DMS79 (cell line): ENCODE results near the gene QRFP.
"Not testable (repeated sequence)": the region's sequence is repeated elsewhere in the genome, so short reads cannot be mapped to it uniquely, and the experiment has no call there.

Experiments used
- DNase-seq: peaks from one replicate; lab custom pipeline; 2025; lab: John Stamatoyannopoulos, UW

The QRFP gene

GRCh38 chr9:130919559-130920145, 23.0 kb upstream of the QRFP start:
- DNase-seq, result no peak

- no peak for DNase-seq
These were observed 22.4 kb upstream of the QRFP start for GRCh38 chr9:130918826-130919558.

DNA sequence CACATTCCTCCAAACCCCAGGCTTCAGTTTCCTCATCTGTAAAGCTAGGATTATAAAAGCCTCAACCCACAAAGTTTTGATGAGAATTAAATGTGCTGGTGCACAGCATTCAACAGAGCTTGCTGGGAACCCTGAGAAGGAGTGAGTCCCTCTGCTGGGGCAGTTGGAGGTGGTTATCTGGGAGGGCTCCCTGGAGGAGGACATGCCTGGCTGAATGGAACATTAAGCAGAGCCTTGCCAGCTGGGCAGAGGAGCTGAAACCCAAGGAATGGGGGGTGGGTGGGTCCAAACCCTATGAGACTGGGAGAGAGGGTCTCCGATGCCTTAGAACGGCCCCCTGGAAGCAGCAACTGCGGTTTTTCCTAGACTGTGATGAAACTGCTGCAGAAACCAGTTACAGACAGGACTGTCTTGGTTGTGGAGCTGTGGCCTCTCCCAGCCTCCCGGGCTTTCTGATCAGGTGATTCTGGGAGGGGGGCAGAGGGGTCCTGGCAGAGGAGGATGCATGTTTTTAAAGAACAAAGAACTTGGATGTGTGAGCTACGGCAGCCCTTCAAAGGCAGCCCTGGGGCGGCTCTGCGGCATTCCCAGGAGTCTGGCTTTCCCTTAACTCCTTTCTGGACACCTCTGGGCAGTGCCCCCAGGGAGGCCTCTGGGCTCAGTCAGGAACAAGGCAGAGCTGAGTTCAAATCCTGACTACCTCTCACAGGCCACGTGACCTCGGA, 21.7 kb upstream of the QRFP start:
- DNase-seq, result no peak

GRCh38 chr9:130917168-130917960, 20.8 kb upstream of the QRFP start:
- DNase-seq, result no peak

- DNase-seq, result no peak
These were observed 18.5 kb upstream of the QRFP start for GRCh38 chr9:130915096-130915447.

DNA sequence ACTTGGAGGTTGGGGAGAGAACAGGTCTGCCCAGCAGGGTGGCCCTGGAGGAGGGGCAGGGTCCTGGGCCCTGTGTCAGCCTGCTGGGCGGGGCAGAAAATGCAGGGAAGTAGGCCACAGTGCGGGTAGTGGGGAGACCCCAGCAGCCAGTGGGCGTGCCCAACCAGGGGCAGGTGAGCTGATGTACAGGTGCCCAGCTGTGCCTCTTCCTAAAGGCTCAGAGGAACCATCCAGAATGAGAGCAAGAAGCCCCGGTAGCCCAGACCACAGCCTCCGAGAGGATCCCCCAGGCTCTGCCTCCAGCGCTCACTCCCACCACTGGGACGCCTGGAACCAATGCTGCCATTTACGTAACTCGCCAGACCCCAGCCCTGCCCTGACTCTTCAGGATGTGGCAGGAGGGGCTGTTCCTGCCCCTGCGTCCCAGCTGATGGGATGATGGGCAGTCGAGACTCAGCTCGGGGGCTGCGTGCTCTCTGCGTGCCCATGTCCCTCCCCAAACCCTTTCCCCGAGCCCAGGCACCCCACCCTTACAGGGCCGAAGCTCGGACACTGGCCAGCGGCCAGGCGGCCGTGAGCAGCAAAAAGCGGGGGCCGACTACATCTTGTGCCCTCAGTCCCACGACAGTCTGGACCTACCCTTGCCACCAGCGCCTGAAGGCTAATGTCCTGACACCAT, 17.9 kb upstream of the QRFP start:
- DNase-seq, result no peak

GRCh38 chr9:130913599-130914416, 17.2 kb upstream of the QRFP start:
- DNase-seq, result no peak

GRCh38 chr9:130912932-130913598, 16.5 kb upstream of the QRFP start:
- peak; percentile 62 for DNase-seq

- no peak for DNase-seq
These were observed 14.8 kb upstream of the QRFP start for GRCh38 chr9:130911254-130912049.

- DNase-seq, result not testable (repeated sequence)
These were observed 14.1 kb upstream of the QRFP start for GRCh38 chr9:130910670-130911069.

DNA sequence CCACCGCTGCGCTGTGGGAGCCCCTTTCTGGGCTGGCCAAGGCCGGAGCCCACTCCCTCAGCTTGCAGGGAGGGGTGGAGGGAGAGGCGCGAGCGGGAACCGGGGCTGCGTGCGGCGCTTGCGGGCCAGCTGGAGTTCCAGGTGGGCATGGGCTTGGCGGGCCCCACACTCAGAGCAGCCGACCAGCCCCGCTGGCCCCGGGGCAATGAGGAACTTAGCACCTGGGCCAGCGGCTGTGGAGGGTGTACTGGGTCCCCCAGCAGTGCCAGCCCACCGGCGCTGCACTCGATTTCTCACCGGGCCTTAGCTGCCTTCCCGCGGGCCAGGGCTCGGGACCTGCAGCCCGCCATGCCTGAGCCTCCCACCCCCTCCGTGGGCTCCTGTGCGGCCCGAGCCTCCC, 13.4 kb upstream of the QRFP start:
- not testable (repeated sequence) for DNase-seq

DNA sequence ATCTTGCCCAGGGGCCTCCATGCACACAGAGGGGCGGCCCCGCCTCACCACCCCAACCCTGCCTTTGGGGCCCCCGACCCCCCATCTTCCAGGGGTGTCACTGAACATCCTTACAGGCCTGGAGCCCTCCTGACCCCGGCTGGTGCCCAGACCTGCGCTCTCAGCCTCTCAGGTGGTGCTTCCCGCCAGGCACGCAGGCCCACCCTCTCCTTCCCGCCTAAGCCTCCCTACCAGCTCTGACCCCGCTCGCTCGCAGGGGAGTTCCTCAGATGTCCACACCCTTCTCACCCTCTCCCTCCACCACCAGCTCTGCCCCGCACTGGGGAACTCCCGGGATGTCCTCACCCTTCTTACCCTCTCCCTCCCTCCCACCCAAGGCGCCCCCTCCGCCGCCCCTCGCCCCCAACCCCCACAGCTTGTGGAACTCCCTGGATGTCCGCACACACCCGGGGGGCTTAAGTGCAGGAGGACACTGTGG, 12.3 kb upstream of the QRFP start:
- no peak for DNase-seq

GRCh38 chr9:130908146-130908877, 11.7 kb upstream of the QRFP start:
- DNase-seq, result no peak

- DNase-seq, result no peak
These were observed 10.3 kb upstream of the QRFP start for GRCh38 chr9:130906735-130907416.

DNA sequence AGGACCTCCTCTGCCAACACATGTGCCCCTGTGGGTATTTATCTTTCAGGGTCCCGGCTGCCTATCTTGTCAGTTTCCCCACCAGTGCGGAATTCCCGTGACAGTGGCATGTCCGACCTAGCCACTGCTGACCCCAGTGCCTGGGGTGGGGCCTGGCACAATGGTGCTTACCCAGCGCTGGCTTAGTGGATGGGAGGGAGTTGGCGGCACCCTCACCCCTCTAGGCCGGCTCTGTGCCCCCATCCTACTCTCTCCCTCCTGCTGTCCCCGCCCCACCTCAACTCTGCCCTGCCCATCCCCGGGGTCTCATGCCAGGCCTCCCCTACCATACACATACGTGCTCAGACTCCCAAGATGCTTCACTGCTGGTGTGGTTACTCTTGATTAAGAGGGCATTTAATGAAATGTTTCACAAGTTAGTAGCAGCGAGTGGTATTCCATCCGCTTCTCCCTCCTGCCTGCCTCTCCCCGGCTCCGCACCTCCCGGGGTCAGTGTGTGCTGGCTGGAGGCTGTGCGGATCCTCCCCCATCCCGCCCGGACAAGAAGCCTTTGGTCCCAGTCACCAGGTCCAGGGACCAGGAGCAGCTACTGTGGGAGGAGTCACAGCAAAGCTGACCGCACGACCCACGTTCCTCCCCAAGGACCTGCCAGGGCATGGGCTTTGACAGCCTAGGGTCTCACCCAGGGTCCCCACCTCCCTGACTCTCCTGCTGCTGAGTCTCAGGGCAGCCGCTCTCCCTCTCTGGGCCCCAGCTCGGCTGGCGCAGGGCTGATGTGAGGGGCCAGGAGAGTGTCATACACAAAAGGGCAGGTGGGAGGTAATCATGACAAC, 9.5 kb upstream of the QRFP start:
- no peak for DNase-seq

- DNase-seq, result no peak
These were observed 8.7 kb upstream of the QRFP start for GRCh38 chr9:130905125-130905901.
